Measurements from ENCODE around the gene HSPA4. TPM values are rescaled to one million over a fixed set of nuclear protein-coding genes. Genes with fewer than 3 reads are reported as not detected.

The HSPA4 gene
- total and polyA plus RNA-seq, 2 experiments from 2014 or later = 340 to 343 TPM

DNA sequence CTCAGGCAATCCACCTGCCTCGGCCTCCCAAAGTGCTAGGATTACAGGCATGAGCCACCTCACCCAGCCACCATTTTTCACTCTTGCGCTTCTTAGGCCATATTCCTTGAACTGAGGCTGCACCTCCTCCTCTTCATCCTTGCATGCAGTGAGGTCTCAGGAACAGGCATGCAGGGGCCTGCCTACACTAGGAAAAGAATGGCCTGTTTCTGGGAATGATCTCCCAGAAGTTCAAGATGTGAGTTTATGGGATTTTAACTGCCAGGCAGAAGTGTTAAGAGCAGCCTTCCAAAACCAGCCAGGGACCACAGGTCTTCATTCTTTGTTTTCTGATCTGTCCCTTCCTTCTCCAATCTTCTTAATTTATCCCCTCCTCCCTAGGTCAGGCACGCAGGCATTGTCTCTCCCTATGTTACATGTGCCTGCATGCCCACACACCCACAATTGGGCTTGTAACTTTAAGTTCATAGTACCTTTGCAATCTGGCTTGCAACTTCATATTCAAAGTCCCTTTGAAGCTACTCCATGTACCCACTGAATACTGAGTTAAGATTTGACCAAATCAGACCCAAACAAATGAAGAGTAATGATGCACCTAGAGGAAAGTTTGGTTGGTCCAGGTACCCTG is 10.5 kb upstream of the HSPA4 start:
- H3K9me2 ChIP-seq (ENCODE audit: insufficient read depth) = no peaks in the 10 kb centered on the region
- no peak overlapping the region for H3K4me2 ChIP-seq
- Mint-ChIP-seq H3K4me3 (no peak overlapping the region), H3K27me3 (ENCODE audit: insufficient read depth, low read depth, poor library complexity) (peaks cover 8% of the 10 kb centered on the region), H3K9me3 (no peaks in the 10 kb centered on the region; the same call in 2 of the 3 replicates), H3K36me3 (ENCODE audit: low read depth) (no peaks in the 10 kb centered on the region), H3K27ac (peak overlapping the region; percentile 42), H3K4me1 (peaks cover 11% of the 10 kb centered on the region)
- ATAC-seq (no peak), DNase-seq (ENCODE audit: low spot score) (no peak)
- H4K20me1 ChIP-seq (replicated peaks; ENCODE audit: insufficient read depth) = no peaks in the 10 kb centered on the region
- no peaks in the 10 kb centered on the region for H3K4me1 ChIP-seq (ENCODE audit: insufficient read depth)
- no peaks in the 10 kb centered on the region for H3K36me3 ChIP-seq (ENCODE audit: insufficient read depth)
- no peaks in the 10 kb centered on the region for H3K27me3 ChIP-seq (ENCODE audit: insufficient read depth)
- 0 out of 2 replicates have a peak overlapping the region, but pooled peaks have one; percentile 45 for H3K27ac ChIP-seq (ENCODE audit: low read depth)
- no peaks in the 10 kb centered on the region for H3F3A ChIP-seq (replicated peaks; ENCODE audit: low read depth)
- H2AFZ ChIP-seq = peak overlapping the region; percentile 100
- no peak overlapping the region for H3K4me3 ChIP-seq
- TF ChIP-seq POLR2AphosphoS5 (IDR thresholded peaks at IDR 0.05; ENCODE audit: low read depth) = no peak
- no peak for TF ChIP-seq JUNB (IDR thresholded peaks at IDR 0.05; ENCODE audit: unreplicated experiment)
- TF ChIP-seq, protein P1, sequence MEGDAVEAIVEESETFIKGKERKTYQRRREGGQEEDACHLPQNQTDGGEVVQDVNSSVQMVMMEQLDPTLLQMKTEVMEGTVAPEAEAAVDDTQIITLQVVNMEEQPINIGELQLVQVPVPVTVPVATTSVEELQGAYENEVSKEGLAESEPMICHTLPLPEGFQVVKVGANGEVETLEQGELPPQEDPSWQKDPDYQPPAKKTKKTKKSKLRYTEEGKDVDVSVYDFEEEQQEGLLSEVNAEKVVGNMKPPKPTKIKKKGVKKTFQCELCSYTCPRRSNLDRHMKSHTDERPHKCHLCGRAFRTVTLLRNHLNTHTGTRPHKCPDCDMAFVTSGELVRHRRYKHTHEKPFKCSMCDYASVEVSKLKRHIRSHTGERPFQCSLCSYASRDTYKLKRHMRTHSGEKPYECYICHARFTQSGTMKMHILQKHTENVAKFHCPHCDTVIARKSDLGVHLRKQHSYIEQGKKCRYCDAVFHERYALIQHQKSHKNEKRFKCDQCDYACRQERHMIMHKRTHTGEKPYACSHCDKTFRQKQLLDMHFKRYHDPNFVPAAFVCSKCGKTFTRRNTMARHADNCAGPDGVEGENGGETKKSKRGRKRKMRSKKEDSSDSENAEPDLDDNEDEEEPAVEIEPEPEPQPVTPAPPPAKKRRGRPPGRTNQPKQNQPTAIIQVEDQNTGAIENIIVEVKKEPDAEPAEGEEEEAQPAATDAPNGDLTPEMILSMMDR (conservative IDR thresholded peaks at IDR 0.05; ENCODE audit: low read depth in 2 of 2) = no peak
- no peak for TF ChIP-seq EZH2phosphoT487 (IDR thresholded peaks at IDR 0.05; ENCODE audit: unreplicated experiment)
- TF ChIP-seq, protein P2, sequence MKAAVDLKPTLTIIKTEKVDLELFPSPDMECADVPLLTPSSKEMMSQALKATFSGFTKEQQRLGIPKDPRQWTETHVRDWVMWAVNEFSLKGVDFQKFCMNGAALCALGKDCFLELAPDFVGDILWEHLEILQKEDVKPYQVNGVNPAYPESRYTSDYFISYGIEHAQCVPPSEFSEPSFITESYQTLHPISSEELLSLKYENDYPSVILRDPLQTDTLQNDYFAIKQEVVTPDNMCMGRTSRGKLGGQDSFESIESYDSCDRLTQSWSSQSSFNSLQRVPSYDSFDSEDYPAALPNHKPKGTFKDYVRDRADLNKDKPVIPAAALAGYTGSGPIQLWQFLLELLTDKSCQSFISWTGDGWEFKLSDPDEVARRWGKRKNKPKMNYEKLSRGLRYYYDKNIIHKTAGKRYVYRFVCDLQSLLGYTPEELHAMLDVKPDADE (IDR thresholded peaks at IDR 0.05) = no peak
- no peak for TF ChIP-seq EZH2 (IDR thresholded peaks at IDR 0.05; ENCODE audit: low read depth, unreplicated experiment)
- no peak for TF ChIP-seq STAT1 (IDR thresholded peaks at IDR 0.05; ENCODE audit: unreplicated experiment)
- TF ChIP-seq, protein P3, sequence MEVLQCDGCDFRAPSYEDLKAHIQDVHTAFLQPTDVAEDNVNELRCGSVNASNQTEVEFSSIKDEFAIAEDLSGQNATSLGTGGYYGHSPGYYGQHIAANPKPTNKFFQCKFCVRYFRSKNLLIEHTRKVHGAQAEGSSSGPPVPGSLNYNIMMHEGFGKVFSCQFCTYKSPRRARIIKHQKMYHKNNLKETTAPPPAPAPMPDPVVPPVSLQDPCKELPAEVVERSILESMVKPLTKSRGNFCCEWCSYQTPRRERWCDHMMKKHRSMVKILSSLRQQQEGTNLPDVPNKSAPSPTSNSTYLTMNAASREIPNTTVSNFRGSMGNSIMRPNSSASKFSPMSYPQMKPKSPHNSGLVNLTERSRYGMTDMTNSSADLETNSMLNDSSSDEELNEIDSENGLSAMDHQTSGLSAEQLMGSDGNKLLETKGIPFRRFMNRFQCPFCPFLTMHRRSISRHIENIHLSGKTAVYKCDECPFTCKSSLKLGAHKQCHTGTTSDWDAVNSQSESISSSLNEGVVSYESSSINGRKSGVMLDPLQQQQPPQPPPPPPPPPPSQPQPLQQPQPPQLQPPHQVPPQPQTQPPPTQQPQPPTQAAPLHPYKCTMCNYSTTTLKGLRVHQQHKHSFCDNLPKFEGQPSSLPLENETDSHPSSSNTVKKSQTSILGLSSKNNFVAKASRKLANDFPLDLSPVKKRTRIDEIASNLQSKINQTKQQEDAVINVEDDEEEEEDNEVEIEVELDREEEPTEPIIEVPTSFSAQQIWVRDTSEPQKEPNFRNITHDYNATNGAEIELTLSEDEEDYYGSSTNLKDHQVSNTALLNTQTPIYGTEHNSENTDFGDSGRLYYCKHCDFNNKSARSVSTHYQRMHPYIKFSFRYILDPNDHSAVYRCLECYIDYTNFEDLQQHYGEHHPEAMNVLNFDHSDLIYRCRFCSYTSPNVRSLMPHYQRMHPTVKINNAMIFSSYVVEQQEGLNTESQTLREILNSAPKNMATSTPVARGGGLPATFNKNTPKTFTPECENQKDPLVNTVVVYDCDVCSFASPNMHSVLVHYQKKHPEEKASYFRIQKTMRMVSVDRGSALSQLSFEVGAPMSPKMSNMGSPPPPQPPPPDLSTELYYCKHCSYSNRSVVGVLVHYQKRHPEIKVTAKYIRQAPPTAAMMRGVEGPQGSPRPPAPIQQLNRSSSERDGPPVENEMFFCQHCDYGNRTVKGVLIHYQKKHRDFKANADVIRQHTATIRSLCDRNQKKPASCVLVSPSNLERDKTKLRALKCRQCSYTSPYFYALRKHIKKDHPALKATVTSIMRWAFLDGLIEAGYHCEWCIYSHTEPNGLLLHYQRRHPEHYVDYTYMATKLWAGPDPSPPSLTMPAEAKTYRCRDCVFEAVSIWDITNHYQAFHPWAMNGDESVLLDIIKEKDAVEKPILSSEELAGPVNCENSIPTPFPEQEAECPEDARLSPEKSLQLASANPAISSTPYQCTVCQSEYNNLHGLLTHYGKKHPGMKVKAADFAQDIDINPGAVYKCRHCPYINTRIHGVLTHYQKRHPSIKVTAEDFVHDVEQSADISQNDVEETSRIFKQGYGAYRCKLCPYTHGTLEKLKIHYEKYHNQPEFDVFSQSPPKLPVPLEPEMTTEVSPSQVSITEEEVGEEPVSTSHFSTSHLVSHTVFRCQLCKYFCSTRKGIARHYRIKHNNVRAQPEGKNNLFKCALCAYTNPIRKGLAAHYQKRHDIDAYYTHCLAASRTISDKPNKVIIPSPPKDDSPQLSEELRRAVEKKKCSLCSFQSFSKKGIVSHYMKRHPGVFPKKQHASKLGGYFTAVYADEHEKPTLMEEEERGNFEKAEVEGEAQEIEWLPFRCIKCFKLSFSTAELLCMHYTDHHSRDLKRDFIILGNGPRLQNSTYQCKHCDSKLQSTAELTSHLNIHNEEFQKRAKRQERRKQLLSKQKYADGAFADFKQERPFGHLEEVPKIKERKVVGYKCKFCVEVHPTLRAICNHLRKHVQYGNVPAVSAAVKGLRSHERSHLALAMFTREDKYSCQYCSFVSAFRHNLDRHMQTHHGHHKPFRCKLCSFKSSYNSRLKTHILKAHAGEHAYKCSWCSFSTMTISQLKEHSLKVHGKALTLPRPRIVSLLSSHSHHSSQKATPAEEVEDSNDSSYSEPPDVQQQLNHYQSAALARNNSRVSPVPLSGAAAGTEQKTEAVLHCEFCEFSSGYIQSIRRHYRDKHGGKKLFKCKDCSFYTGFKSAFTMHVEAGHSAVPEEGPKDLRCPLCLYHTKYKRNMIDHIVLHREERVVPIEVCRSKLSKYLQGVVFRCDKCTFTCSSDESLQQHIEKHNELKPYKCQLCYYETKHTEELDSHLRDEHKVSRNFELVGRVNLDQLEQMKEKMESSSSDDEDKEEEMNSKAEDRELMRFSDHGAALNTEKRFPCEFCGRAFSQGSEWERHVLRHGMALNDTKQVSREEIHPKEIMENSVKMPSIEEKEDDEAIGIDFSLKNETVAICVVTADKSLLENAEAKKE (CRISPR knock-in tag; IDR thresholded peaks at IDR 0.05) = no peak
- no peak for TF ChIP-seq NANOG (IDR thresholded peaks at IDR 0.05; ENCODE audit: borderline replicate concordance)
- no peak for TF ChIP-seq ZNF114 (CRISPR knock-in tag; IDR thresholded peaks at IDR 0.05)
- TF ChIP-seq, protein P4, sequence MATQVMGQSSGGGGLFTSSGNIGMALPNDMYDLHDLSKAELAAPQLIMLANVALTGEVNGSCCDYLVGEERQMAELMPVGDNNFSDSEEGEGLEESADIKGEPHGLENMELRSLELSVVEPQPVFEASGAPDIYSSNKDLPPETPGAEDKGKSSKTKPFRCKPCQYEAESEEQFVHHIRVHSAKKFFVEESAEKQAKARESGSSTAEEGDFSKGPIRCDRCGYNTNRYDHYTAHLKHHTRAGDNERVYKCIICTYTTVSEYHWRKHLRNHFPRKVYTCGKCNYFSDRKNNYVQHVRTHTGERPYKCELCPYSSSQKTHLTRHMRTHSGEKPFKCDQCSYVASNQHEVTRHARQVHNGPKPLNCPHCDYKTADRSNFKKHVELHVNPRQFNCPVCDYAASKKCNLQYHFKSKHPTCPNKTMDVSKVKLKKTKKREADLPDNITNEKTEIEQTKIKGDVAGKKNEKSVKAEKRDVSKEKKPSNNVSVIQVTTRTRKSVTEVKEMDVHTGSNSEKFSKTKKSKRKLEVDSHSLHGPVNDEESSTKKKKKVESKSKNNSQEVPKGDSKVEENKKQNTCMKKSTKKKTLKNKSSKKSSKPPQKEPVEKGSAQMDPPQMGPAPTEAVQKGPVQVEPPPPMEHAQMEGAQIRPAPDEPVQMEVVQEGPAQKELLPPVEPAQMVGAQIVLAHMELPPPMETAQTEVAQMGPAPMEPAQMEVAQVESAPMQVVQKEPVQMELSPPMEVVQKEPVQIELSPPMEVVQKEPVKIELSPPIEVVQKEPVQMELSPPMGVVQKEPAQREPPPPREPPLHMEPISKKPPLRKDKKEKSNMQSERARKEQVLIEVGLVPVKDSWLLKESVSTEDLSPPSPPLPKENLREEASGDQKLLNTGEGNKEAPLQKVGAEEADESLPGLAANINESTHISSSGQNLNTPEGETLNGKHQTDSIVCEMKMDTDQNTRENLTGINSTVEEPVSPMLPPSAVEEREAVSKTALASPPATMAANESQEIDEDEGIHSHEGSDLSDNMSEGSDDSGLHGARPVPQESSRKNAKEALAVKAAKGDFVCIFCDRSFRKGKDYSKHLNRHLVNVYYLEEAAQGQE (IDR thresholded peaks at IDR 0.05; ENCODE audit: unreplicated experiment) = no peak
- H3K79me2 ChIP-seq (replicated peaks; ENCODE audit: insufficient read depth) = no peaks in the 10 kb centered on the region
